HG03045 (cell line): ENCODE data around the gene FGD1.

Source experiments
- ATAC-seq: cut with Tn5 transposase; IDR thresholded peaks from one replicate; pipeline ENCODE4 v1.9.1; 2021; ENCODE audit warnings: mild to moderate bottlenecking, moderate library complexity; ENCODE audit not compliant: unreplicated experiment

The FGD1 gene

DNA sequence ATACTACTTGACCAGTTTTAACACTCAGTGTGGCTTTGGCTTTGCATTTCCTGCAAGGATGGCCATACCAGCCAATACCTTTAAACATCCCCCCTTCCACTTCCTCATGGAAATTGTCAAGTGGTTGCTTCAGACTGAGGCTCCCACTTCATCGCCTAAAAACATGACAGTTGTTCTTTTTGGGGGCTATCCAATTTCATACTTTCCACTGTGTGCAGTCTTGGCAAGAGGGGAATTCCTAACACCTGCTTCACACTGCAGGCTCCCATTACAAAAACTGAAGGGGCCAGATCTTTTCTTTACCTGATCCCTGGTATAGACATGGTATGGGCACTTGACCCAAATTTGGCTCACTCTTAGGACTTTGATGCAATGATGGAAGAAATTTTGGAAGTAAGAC is 84.3 kb downstream of the FGD1 start:
- no peak for ATAC-seq

GRCh38 chrX:54407266-54407665 is 88.8 kb downstream of the FGD1 start:
- no peak for ATAC-seq

DNA sequence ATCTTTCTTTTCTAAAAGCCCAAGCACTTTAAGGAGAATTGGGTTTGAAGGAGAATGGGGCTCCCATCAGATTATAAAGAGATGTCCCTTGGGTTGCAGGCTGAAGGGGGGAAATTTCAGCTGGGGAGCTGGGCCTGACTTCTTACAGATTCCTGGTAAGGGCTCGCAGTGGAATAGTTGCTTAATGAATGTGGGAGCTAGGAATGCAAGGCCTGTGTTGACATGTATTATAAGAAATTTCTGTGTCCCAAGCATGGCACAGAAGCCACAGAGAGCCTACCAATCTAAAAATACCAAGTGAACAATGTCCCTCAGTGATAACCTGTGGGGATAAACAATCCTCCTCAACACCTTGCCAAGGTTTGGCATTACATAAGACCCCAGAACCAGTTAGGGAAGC is 98.9 kb downstream of the FGD1 start:
- ATAC-seq: no peak
